Osteocyte (in vitro differentiated cells): ENCODE data around the gene RANBP6. TPM values are rescaled to one million over a fixed set of nuclear protein-coding genes. Genes with fewer than 3 reads are reported as not detected.
"Not testable (repeated sequence)": the region's sequence is repeated elsewhere in the genome, so short reads cannot be mapped to it uniquely, and the experiment has no call there.

Experiments
- DNase-seq: peaks from one replicate; pipeline ENCODE4 v3.0.0; 2021; ENCODE audit warnings: mixed read lengths; ENCODE audit not compliant: unreplicated experiment; ENCODE audit errors: extremely low spot score
- H3K27ac Mint-ChIP-seq: one replicate; pipeline ENCODE4 v1.8.0; 2021; ENCODE audit warnings: mild to moderate bottlenecking, mixed read lengths; ENCODE audit not compliant: unreplicated experiment
- H3K27me3 Mint-ChIP-seq: one replicate; pipeline ENCODE4 v1.8.0; 2021; ENCODE audit warnings: mixed read lengths; ENCODE audit not compliant: unreplicated experiment
- H3K36me3 Mint-ChIP-seq: one replicate; pipeline ENCODE4 v1.8.0; 2021; ENCODE audit warnings: mixed read lengths; ENCODE audit not compliant: unreplicated experiment
- H3K4me1 Mint-ChIP-seq: one replicate; pipeline ENCODE4 v1.8.0; 2021; ENCODE audit warnings: mixed read lengths; ENCODE audit not compliant: unreplicated experiment
- H3K4me3 Mint-ChIP-seq: one replicate; pipeline ENCODE4 v1.8.0; 2021; ENCODE audit warnings: mild to moderate bottlenecking, moderate library complexity, mixed read lengths; ENCODE audit not compliant: unreplicated experiment
- H3K9me3 Mint-ChIP-seq: one replicate; pipeline ENCODE4 v1.8.0; 2021; ENCODE audit warnings: mixed read lengths; ENCODE audit not compliant: unreplicated experiment
- CTCF ChIP-seq: fragments of 200-600 bp; sonication (generic); IDR thresholded peaks from 2 replicates; pipeline ENCODE4 v1.5.0; 2021; ENCODE audit warnings: antibody characterized with exemption, mild to moderate bottlenecking, moderate library complexity
- total RNA-seq: library from RNA; stranded (reverse); gene quantifications from 2 replicates; pipeline ENCODE4 v1.2.1, GENCODE V29; 2021

RANBP6 gene
- total RNA-seq, 1 donor from 2014 or later: 16.4 TPM

GRCh38 chr9:6024035-6024554, 8.7 kb upstream of the RANBP6 start:
- Mint-ChIP-seq H3K27me3 (peaks cover 50% of the 10 kb centered on the region), H3K27ac (no peak overlapping the region), H3K9me3 (no peaks in the 10 kb centered on the region), H3K4me1 (no peaks in the 10 kb centered on the region), H3K4me3 (no peak overlapping the region), H3K36me3 (no peaks in the 10 kb centered on the region)
- peak; percentile 49 for TF ChIP-seq CTCF
- no peak for DNase-seq

GRCh38 chr9:6016975-6017374, 1.6 kb upstream of the RANBP6 start:
- H3K27me3 Mint-ChIP-seq: peaks cover 20% of the 10 kb centered on the region
- H3K9me3 Mint-ChIP-seq, H3K27ac Mint-ChIP-seq, H3K4me3 Mint-ChIP-seq, DNase-seq: not testable (repeated sequence)
- peaks cover 19% of the 10 kb centered on the region for H3K4me1 Mint-ChIP-seq
- H3K36me3 Mint-ChIP-seq: peaks cover 13% of the 10 kb centered on the region

- Mint-ChIP-seq H3K27ac (peak overlapping the region; percentile 96), H3K4me1 (peaks cover 22% of the 10 kb centered on the region), H3K36me3 (peaks cover 22% of the 10 kb centered on the region), H3K9me3 (no peaks in the 10 kb centered on the region), H3K27me3 (peaks cover 2% of the 10 kb centered on the region), H3K4me3 (peak overlapping the region; percentile 94)
- DNase-seq: no peak
- TF ChIP-seq CTCF: no peak
These were observed 654 bp downstream of the RANBP6 start for GRCh38 chr9:6014670-6015270.

GRCh38 chr9:6008169-6008979, 7.0 kb downstream of the RANBP6 start:
- Mint-ChIP-seq H3K9me3 (no peaks in the 10 kb centered on the region), H3K27me3 (no peaks in the 10 kb centered on the region), H3K27ac (peak overlapping the region; percentile 88), H3K4me3 (peak overlapping the region; percentile 75), H3K36me3 (peaks cover 22% of the 10 kb centered on the region), H3K4me1 (peaks cover 41% of the 10 kb centered on the region)
- DNase-seq: peak; percentile 97
- TF ChIP-seq CTCF: no peak

GRCh38 chr9:6007770-6008168, 7.7 kb downstream of the RANBP6 start:
- H3K4me3 Mint-ChIP-seq: peak overlapping the region; percentile 90
- H3K27me3 Mint-ChIP-seq: no peaks in the 10 kb centered on the region
- H3K4me1 Mint-ChIP-seq: peaks cover 37% of the 10 kb centered on the region
- DNase-seq: peak; percentile 92
- no peak for TF ChIP-seq CTCF
- no peaks in the 10 kb centered on the region for H3K9me3 Mint-ChIP-seq
- H3K36me3 Mint-ChIP-seq: peaks cover 16% of the 10 kb centered on the region
- peak overlapping the region; percentile 88 for H3K27ac Mint-ChIP-seq
